GM19240 (cell line): ENCODE results near the gene ADARB2.

ENCODE experiments used
- DNase-seq: peaks from one replicate; pipeline ENCODE4 v3.0.0; 2011; ENCODE audit warnings: low spot score; ENCODE audit not compliant: insufficient read length

ADARB2 gene

DNA sequence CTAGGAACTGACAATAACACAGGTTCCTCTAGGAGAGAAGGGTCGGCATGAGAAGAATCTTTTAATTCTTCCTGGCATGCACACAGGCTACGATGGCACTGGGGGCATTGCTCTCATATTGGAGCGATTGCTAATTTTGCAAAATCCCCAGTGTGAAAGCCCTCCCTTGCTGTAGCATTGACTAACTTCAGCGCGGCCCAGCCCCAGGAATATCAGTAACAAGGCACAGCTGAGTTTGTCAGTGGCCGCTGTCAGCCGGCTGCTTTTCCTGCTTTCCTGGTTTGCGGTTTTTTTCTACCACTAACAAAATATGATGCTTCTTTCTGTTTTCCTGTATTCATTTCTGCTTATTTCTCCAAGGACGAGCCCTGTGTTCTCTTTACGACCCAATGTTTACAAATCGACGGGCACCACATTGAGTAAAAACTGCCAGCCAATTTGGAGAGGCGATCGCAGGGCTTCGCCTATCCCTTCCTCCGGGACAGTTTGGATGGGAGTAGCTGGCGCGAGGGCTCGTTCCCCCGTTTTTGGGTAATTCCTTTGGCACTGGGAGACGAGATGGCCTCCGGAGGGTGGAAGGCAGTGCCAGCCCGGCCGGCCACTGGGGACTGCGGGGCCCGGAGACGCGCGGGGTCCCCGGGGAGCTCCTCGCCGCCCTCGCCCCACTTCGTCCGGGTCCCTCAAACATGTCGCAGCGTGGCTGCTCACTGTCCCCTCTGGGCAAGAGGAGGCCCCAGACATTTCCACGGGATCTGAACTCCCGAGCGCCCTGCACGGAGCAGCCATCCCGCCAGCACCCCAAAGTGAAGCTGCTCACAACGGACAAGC is 967 bp downstream of the ADARB2 start:
- DNase-seq, result no peak

DNA sequence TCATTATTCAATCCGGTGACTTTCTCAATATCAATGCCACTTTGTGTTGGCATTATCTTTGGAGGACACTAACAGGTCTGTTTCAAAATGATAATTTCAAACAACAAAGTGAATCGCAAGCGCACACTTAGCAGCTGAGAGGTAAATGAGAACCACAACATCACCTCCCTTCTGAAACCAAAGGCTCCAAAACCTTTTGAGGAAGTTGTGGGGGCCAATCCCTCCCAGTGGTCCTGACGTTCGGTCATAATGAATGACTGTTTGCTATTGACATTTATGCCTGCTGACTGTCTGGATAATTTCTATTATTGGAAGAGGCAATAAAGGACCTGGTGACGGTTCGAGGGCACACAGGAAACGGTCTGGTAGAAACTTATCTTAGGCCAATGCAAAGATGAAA is 1.8 kb downstream of the ADARB2 start:
- no peak for DNase-seq

- no peak for DNase-seq
Observed at GRCh38 chr10:1734288-1734687, 3.0 kb downstream of the ADARB2 start.

- DNase-seq, result no peak
Observed at GRCh38 chr10:1733720-1734119, 3.6 kb downstream of the ADARB2 start.

- no peak for DNase-seq
Observed at GRCh38 chr10:1732564-1732996, 4.7 kb downstream of the ADARB2 start.

DNA sequence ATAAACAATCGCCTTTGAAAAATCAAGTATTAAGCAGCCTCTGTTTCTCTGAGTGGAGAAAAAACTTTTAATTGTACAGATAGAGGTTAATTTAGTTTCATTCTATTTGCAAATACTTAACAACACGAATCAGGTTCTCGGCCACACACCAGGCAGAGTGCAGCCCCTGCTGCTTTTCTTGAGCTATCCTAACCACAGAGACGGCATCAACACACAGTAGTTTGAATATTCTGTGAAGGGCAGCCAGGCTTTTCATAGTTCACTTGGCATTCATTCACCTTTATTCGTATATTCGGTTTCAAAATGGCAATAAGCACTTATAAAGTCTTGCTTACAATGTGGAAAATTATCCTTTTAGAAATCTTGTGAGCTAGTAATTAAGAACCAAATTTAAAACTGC is 5.7 kb downstream of the ADARB2 start:
- no peak for DNase-seq

DNA sequence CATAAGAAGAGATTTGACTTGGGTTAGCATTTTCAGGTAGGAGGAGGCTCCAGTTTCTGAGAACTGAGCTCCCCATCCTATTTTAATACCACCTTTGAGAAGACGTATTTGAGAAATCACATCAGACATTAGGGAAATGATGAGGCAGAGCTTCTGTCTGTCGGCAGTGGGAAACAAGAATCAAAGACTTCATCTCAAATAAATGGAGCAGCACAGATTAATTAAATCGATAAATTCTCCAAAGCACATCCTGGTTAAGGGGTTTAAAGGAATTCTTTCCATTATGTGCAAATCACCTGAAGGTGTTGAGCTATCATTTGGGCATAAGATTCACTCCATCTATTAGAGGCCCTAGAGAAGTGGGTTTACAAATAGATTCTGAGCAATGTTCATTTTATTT is 7.6 kb downstream of the ADARB2 start:
- no peak for DNase-seq

DNA sequence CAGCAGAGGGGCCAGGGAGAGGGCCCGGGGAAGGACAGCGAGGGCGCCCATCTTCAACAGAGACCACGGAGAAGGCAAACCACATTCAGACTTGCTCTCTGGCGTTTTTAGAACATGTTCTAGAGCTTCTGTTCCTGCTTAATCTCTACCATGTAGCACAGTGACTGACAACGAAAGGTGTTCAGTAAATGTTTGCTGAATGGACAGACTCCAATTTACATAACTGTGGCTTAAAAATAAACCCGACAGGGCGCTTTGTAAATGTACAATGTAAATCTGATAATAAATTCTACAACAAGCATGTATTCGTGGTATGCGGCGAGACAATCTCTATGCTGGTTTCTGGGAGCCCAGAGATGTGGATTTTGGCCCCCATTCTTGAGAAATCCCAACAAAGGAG is 10.5 kb downstream of the ADARB2 start:
- DNase-seq, result no peak

GRCh38 chr10:1724921-1725488 is 12.3 kb downstream of the ADARB2 start:
- no peak for DNase-seq

DNA sequence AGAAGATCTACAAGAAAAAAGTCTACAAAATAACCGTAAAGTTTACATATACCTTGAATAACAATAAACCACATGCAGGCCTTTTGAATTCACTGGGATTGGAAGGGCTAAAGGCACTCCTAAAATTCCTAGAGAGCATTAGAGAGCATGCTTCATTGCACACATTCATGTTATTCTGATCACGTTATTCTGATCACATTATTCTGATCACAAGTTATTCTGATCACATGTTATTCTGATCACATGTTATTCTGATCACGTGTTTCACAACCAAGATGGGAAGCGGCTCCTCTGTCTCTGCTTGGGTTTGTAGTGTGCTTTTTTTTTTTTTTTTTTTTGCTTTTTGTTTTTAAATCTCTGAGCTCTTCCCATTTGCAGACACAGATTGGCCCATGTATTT is 20.5 kb downstream of the ADARB2 start:
- DNase-seq, result no peak

DNA sequence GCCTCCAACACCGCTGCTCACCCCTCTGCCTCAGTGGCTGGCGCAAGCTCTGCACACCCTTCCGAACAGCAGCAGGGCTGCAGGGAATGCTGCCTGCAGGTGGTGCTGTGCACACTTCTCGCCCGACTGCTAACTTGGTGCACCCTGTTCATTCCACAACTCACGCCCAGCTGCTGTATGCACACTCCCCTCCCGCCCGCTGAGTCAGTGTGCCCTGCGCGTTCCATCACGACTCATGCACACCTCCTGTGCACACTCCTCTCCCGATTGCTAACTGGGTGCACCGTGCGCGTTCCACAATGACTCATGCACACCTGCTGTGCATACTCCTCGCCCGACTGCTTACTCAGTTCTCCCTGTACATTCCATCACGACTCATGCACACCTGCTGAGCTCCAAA is 21.5 kb downstream of the ADARB2 start:
- no peak for DNase-seq

- DNase-seq, result no peak
Observed at GRCh38 chr10:1712944-1713671, 24.2 kb downstream of the ADARB2 start.

DNA sequence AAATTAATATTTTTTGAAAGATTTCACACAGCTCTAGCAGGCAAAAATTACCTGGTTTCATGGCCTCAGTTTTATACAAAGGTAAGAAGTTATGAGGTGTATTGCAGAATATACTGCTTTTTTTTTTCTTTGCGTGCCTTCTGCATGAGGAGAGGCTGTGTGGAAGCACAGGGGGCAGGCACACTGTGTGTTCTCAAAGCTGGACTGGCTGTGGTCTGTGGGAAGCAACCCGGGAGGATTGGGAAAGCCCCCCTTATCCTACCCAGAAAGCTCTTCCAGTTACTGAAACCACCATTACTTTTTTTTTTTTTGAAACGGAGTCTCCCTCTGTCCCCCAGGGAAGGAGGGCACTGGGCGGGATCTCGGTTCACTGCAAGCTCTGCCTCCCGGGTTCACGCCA is 25.0 kb downstream of the ADARB2 start:
- DNase-seq, result no peak

DNA sequence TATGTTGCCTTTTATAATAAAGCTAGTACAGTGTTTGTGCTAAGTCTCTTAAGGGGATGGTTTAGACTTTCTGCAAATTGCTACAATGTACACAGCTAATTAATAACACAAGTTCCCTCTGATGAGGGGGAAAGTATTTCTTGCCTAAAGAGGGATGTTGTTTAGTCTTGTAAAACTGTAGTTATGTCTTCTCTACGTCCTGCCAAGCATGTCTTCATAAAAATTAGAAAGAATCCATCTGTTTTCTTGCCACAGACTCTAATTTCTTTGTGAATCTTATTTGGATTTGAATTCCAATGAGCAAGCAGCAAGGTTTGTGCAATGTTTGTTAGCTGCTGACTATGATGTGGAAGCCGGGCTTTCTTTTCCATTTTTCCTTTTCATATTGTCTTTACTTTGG is 28.2 kb downstream of the ADARB2 start:
- DNase-seq, result no peak

DNA sequence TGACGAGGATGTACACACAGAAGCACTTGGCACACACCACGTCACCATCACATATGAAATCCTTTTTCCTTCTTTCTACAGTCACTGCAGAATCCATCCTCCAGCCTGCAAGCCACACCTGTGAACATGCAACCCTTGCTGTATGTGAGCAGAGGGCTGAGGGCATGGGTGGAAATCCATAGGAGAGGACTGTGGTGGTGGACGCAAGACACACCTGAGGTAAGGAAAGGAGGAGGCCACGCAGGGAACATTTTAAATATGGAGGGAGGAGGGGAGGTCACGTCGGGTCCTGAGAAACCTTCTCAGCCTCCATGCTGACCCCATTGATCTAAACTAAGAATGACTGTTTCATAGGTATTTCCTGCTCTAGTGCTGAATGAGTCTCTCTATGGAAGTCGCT is 28.6 kb downstream of the ADARB2 start:
- DNase-seq, result no peak

GRCh38 chr10:1706711-1707110 is 30.6 kb downstream of the ADARB2 start:
- no peak for DNase-seq

DNA sequence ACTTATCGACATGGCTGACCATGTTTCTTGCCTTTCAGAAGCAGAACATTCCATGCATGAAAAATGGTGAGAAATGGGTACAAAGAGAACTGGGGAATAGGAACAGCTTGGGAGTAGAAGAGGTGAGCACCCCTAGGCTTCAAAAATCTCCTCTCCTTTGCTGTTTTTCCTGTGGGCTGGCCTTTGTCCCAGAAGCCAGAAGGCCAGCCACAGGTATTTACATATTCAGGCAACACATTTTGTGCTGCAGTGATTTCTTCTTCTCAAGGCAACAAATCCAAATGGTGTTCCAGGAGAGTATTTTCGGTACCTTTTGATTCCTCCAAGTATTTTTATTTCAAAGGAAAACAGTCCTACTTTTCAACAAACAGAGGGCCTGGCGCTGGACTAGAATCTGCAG is 31.1 kb downstream of the ADARB2 start:
- no peak for DNase-seq

DNA sequence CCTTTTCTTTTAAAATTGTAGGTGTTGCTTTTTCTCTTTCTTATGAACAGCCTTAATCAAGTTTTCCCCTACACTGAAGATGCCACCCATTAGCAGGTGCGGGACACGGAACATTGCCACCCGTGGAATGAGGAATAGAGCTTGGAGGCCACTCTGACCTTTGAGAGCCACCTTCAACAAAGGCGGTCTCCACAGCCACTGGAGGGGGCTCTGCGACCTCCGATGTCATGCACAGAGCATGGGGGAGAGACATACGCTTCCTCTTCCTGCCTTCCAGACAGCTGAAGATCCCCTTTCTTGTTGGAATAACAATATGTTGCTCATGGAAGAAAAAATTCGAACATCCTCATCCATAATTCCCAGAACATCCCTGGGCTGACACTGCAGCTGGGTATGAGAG is 39.1 kb downstream of the ADARB2 start:
- no peak for DNase-seq

DNA sequence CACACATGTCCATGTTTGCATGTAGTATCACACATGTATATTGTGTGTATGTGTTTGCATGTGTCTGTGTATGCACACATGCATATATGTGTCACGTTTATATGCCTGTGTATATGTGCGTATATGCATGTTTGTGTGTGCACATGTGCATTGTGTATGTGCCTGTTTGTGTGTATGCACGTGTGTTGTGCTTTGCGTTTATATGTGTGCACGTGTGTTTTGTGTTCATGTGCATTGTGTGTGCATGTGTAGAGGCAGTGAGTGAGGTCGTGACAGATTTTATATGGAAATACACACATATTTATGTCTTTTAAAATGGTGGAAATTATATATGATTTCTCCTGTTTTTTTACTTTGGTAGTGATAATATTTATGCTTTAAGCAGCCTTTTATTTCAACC is 41.2 kb downstream of the ADARB2 start:
- no peak for DNase-seq

DNA sequence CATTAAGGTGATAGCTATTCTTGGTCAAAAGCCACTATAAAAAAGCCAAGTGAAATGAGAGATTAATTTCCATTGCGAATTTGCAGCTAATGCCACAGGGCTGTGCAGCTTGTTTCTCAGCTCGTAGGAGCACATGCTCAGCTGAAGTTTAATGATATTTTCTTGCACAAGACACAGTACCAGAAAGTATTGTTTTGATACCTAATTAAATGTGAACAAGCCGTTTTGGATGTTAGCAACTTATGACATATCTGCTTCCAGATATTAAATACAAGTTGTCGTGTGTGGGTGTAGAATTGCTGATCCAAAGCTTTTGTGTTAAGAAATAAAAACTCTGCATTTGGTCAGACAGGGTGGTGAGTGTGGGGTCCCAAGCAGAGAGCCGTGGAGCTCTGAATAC is 47.2 kb downstream of the ADARB2 start:
- DNase-seq, result no peak

DNA sequence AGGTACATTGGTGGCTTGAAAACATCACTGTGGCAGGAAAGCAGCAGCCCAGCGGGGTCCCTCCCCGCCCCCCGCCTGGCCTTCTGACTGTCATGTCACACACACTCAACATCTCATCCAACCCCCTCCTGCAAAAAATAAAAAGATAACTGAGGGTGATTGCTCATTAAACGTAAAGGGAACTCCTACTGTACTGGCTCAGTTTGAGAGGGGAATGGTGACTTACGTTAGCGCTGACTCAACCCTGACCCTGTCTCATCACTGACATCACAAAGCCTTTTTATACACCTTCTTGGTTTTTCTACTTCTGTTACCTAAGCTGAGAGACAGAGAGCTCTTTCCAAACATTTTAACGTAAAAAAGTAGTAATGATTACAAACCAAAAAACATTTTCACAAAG is 48.8 kb downstream of the ADARB2 start:
- DNase-seq, result no peak

- no peak for DNase-seq
Observed at GRCh38 chr10:1687623-1688150, 49.6 kb downstream of the ADARB2 start.
